PC-3 (cell line): ENCODE measurements around the gene TEKTIP1. TPM values are rescaled to one million over a fixed set of nuclear protein-coding genes. Genes with fewer than 3 reads are reported as not detected.

Source experiments
- ATAC-seq: fragments of 200-7000 bp; cut with Tn5 transposase; 2 replicates; pipeline ENCODE4 v1.9.1; 2020; ENCODE audit warnings: mild to moderate bottlenecking, moderate library complexity
- BruUV-seq: library from RNA; stranded (reverse); fragments of 400-500 nt; replicated peaks from 2 replicates; lab custom pipeline; 2021; lab: Mats Ljungman, UMichigan
- CTCF ChIA-PET: fragments of 300-600 bp; sonication (Branson Sonifier 250); formaldehyde crosslinking; loops from one replicate; lab custom pipeline; 2022; ENCODE audit warnings: antibody characterized with exemption; lab: Charles Lee
- POLR2A ChIA-PET: fragments of 300-600 bp; sonication (Branson Sonifier 250); formaldehyde crosslinking; loops from one replicate; lab custom pipeline; 2022; ENCODE audit warnings: antibody characterized with exemption; ENCODE audit not compliant: unreplicated experiment; lab: Charles Lee
- DNase-seq: peaks from one replicate; pipeline ENCODE4 v3.0.0-alpha.2; 2015
- H2AFZ ChIP-seq: fragments of 300-600 bp; sonication (generic); 2 replicates; pipeline ENCODE4 v1.6.0; 2016; ENCODE audit warnings: antibody characterized with exemption, low read length
- H3F3A ChIP-seq: fragments of 300-600 bp; sonication (generic); one replicate; pipeline ENCODE4 v1.6.0; 2017; ENCODE audit warnings: antibody characterized with exemption, low read length, control low read depth, mild to moderate bottlenecking; ENCODE audit not compliant: unreplicated experiment
- H3K27ac ChIP-seq: fragments of 300-600 bp; sonication (generic); 2 replicates; pipeline ENCODE4 v1.5.1; 2016; ENCODE audit warnings: mild to moderate bottlenecking, low read length
- H3K27me3 ChIP-seq: fragments of 300-600 bp; sonication (generic); 2 replicates; pipeline ENCODE4 v1.6.1; 2016; ENCODE audit warnings: low read length, mixed read lengths
- H3K36me3 ChIP-seq: fragments of 300-600 bp; sonication (generic); 2 replicates; pipeline ENCODE4 v1.6.1; 2016; ENCODE audit warnings: low read depth, mixed run types, low read length, mixed read lengths
- H3K4me1 ChIP-seq: fragments of 300-600 bp; sonication (generic); 2 replicates; pipeline ENCODE4 v1.5.1; 2016; ENCODE audit warnings: low read length; ENCODE audit not compliant: insufficient read depth
- H3K4me2 ChIP-seq: fragments of 300-600 bp; sonication (generic); 2 replicates; pipeline ENCODE4 v1.6.0; 2016; ENCODE audit warnings: low read length
- H3K4me3 ChIP-seq: fragments of 300-600 bp; sonication (generic); 2 replicates; pipeline ENCODE4 v1.5.1; 2016; ENCODE audit warnings: mild to moderate bottlenecking, low read length, mixed read lengths
- H3K79me2 ChIP-seq: fragments of 300-600 bp; sonication (generic); 2 replicates; pipeline ENCODE4 v1.6.1; 2017; ENCODE audit warnings: low read length, mixed read lengths
- H3K9ac ChIP-seq: fragments of 300-600 bp; sonication (generic); 2 replicates; pipeline ENCODE4 v1.6.0; 2016; ENCODE audit warnings: mild to moderate bottlenecking, low read length
- H3K9me2 ChIP-seq: fragments of 300-600 bp; sonication (generic); replicated peaks from 2 replicates; pipeline ENCODE4 v1.6.1; 2016; ENCODE audit warnings: mixed run types, low read length, mixed read lengths
- H3K9me3 ChIP-seq: fragments of 300-600 bp; sonication (generic); 2 replicates; pipeline ENCODE4 v1.6.1; 2016; ENCODE audit warnings: low read length, mixed read lengths
- H4K20me1 ChIP-seq: fragments of 300-600 bp; sonication (generic); 2 replicates; pipeline ENCODE4 v1.6.1; 2016; ENCODE audit warnings: low read length, mixed read lengths
- CTCF ChIP-seq: fragments of 300-600 bp; sonication (generic); conservative IDR thresholded peaks from 2 replicates; pipeline ENCODE4 v1.5.1; 2017; ENCODE audit warnings: antibody characterized with exemption, low read depth, mild to moderate bottlenecking, low read length
- EZH2 ChIP-seq: fragments of 300-600 bp; sonication (generic); IDR thresholded peaks from one replicate; pipeline ENCODE4 v1.6.1; 2017; ENCODE audit warnings: antibody characterized with exemption, mild to moderate bottlenecking, low read length; ENCODE audit not compliant: unreplicated experiment
- EZH2phosphoT487 ChIP-seq: fragments of 300-600 bp; sonication (generic); IDR thresholded peaks from 2 replicates; pipeline ENCODE4 v1.6.1; 2018; ENCODE audit warnings: mild to moderate bottlenecking, antibody characterized with exemption, low read length, borderline replicate concordance
- intact Hi-C: fragments of 100-400 bp; cut with micrococcal nuclease; formaldehyde crosslinking; loops from 2 replicates; pipeline ENCODE4 v1.9.0; 2023
- total RNA-seq: library from RNA; depleted of rRNA; stranded (reverse); fragments of >200 nt; gene quantifications from 2 replicates; pipeline ENCODE4 v1.2.3, GENCODE V29; 2014

The TEKTIP1 gene
- total RNA-seq, 1 experiment from 2014 or later = not detected

- ChIA-PET CTCF (no interaction called here), POLR2A (no interaction called here)
- Histone ChIP-seq H3K4me3 (no peak overlapping the region), H3F3A (no peaks in the 10 kb centered on the region), H3K27ac (no peak overlapping the region), H3K4me1 (no peaks in the 10 kb centered on the region), H3K79me2 (peaks cover 6% of the 10 kb centered on the region; the same call in 1 of the 2 replicates), H2AFZ (no peak overlapping the region), H3K9ac (no peak overlapping the region), H3K27me3 (no peaks in the 10 kb centered on the region), H3K4me2 (no peak overlapping the region), H3K9me2 (no peaks in the 10 kb centered on the region), H3K9me3 (no peaks in the 10 kb centered on the region), H3K36me3 (no peaks in the 10 kb centered on the region; the same call in 1 of the 2 replicates), H4K20me1 (no peaks in the 10 kb centered on the region)
- BruUV-seq = no TSS peak
- ATAC-seq (no peak), DNase-seq (no peak)
- intact Hi-C loops = no loop called here
- TF ChIP-seq CTCF = no peak; the same call in 1 of the 2 replicates
- no peak for TF ChIP-seq EZH2
- no peak for TF ChIP-seq EZH2phosphoT487
Observed at GRCh38 chr19:3526507-3527237, 12.3 kb upstream of the TEKTIP1 start.

GRCh38 chr19:3527238-3527910 is 11.6 kb upstream of the TEKTIP1 start:
- ATAC-seq (no peak), DNase-seq (no peak)
- Histone ChIP-seq H3F3A (no peaks in the 10 kb centered on the region), H3K79me2 (peaks cover under 1% of the 10 kb centered on the region; the same call in 1 of the 2 replicates), H4K20me1 (no peaks in the 10 kb centered on the region), H3K27ac (no peak overlapping the region), H3K4me2 (no peak overlapping the region), H3K9ac (no peak overlapping the region), H3K4me3 (no peak overlapping the region), H3K27me3 (no peaks in the 10 kb centered on the region), H3K36me3 (no peaks in the 10 kb centered on the region; the same call in 1 of the 2 replicates), H3K9me2 (no peaks in the 10 kb centered on the region), H3K9me3 (no peaks in the 10 kb centered on the region), H2AFZ (no peak overlapping the region), H3K4me1 (no peaks in the 10 kb centered on the region)
- no peak for TF ChIP-seq EZH2
- no peak for TF ChIP-seq CTCF
- no peak for TF ChIP-seq EZH2phosphoT487
- CTCF ChIA-PET = no interaction called here
- BruUV-seq = no TSS peak
- intact Hi-C loops = no loop called here
- POLR2A ChIA-PET = no interaction called here

- Histone ChIP-seq H3K9me2 (no peaks in the 10 kb centered on the region), H4K20me1 (no peaks in the 10 kb centered on the region), H3K9me3 (no peaks in the 10 kb centered on the region), H3K9ac (no peak overlapping the region), H3K4me3 (no peak overlapping the region), H3K27me3 (no peaks in the 10 kb centered on the region), H3K4me2 (no peak overlapping the region), H3K27ac (no peak overlapping the region), H3K4me1 (no peaks in the 10 kb centered on the region), H3K79me2 (no peaks in the 10 kb centered on the region), H3F3A (no peaks in the 10 kb centered on the region), H2AFZ (no peak overlapping the region), H3K36me3 (no peaks in the 10 kb centered on the region; the same call in 1 of the 2 replicates)
- POLR2A ChIA-PET = no interaction called here
- CTCF ChIA-PET = no interaction called here
- TF ChIP-seq EZH2 = no peak
- TF ChIP-seq CTCF = no peak
- no peak for TF ChIP-seq EZH2phosphoT487
- ATAC-seq (no peak), DNase-seq (no peak)
- intact Hi-C loops = no loop called here
- no TSS peak for BruUV-seq
Observed at GRCh38 chr19:3528080-3528479, 10.9 kb upstream of the TEKTIP1 start.
